ENCODE data around the gene OR2A12.
"Not testable (repeated sequence)": the region's sequence is repeated elsewhere in the genome, so short reads cannot be mapped to it uniquely, and the experiment has no call there.

OR2A12 gene, protein sequence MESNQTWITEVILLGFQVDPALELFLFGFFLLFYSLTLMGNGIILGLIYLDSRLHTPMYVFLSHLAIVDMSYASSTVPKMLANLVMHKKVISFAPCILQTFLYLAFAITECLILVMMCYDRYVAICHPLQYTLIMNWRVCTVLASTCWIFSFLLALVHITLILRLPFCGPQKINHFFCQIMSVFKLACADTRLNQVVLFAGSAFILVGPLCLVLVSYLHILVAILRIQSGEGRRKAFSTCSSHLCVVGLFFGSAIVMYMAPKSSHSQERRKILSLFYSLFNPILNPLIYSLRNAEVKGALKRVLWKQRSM

DNA sequence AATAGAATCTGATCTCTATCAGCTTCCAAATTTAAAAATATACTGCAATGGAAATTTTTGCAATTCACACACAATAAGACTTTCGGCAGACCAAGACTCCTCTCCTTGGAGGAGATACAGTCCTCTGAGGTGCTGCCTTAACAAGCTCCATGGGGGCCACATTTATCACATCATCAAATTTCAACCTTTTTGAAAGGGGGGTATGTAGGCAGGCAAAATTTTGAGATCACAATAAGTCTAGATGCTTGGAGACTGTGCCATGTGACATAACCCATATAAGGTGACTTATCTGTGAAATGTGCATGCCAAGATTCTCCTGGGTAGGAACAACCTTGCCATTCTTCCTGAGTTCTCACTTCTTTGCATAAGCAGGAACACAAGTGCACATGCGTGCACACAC lies at the start of gene OR2A12:
Gene OR2A12 (plus strand): TSS at position 301 of the 400 bp plus-strand sequence. CDS start 8,830 bp downstream, outside the sequence.
- no peak for DNase-seq (ENCODE audit: low read depth)

DNA sequence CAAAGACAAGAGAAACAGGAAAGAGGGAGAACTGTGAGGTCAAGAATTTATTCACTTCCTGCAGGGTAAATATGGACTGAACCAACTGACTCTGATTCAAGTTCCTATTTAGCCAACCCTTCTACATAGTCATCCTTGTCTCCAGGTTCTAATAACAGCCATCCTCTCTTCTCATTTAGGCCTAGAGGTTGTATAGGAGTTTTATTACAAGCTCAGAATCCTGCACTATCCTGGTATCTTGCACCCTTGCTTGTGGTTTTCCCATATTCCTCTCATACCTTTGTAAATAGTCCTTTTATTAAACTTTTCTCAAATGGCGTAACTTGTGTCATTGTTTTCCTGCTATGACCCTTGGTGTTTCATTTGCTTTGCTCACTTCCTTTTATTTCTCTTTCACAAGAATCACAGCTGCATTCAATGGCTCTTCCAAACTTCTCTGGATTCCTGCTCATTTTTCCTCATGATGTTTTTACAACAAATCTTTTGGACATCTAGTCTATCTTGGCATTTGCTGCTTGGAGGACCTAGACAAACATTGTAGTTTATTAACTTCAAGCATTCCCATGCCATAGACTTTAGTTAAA lies 49.7 kb upstream of the OR2A12 start:
- DNase-seq (ENCODE audit: low read depth): no peak

DNA sequence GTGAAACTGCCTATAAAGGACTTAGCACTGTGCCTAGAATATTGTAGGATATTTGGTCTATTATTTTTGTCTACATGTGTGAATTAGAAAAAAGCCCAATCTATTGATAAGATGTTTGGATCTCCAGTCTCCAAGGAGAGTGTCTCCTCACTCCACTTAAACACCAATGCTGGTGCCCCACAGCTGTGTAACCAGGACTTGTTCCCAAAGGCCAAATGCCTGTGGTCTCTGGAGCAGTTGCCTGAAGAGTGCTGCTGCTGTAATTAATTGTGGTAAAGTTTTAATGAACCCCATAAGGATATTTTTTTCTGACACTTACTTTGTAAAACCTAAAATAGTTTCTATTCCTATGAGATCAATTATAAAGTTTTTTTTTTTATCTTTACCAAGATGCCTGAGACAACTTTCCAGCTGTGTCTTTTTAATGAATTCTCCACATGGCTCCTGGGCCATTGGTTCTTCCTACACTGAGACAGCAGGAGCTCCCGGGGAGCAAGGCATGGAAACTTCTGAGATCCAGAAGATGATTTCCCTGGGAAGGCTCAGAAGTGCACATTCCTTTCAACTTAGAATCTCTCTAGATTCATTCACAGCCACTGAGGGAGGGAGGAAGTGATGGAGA lies 48.6 kb upstream of the OR2A12 start:
- DNase-seq (ENCODE audit: low read depth): no peak

DNA sequence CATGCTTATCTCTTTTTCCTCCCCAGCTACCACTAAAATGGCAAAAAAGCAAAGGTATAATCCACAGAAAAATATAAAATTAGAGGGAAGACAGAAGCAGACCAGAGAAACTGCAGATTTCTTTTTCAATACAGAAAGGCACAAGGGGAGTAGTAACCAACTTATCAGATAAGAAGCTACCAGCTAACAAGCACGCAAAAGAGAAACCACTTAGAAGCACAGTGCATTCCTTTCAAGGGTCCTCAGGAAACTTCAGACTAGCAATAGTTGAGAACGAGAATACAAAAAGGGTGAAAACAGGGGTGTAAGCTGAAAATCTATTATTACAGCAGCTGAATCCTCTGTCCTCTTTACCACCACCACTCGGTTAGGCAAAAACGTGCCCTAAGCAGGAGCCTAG lies 47.2 kb upstream of the OR2A12 start:
- no peak for DNase-seq (ENCODE audit: low read depth)

DNA sequence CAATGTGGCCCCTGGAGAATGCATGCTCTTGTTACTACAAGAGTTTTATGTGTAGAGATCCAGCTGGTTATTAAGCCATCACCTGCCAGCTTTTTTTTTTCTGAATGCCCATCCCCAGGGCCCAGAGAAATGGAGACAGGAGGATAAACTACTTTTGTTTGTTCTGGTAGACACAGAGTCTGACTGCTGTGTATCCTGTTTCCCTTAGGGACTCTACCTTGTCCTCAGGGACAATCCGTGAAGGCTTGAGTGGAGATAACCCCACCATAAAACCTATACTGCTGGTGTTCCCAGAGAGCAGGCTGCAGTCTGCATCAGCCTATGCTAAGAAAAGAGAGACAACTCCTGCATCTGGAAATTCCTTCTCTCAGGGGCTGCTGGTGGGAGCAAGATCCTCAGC lies 37.4 kb upstream of the OR2A12 start, which contains the start of gene OR2A5:
Gene OR2A5 (plus strand): TSS at position 301 of the 400 bp plus-strand sequence. CDS start 1,454 bp downstream, outside the sequence.
- DNase-seq (ENCODE audit: low read depth): no peak

DNA sequence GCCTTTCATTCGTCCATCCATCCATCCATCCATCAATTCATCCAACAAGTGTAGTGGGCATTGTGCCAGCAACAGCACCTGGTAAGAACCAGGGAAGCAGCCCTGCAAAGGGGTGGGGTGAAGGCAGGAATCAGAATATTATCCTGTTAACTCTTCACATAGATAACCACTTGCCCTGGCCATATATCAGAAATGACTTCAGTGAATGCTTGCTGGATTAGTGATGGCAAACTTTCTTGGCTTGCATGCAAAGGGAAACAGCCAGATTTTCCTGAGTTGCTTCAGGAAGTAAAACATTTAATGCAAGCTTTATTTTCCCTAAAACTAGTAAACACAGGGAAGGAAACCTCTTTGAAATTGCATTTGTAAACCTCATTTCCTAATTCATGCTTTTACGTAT lies 36.6 kb upstream of the OR2A12 start:
- no peak for DNase-seq (ENCODE audit: low read depth)

DNA sequence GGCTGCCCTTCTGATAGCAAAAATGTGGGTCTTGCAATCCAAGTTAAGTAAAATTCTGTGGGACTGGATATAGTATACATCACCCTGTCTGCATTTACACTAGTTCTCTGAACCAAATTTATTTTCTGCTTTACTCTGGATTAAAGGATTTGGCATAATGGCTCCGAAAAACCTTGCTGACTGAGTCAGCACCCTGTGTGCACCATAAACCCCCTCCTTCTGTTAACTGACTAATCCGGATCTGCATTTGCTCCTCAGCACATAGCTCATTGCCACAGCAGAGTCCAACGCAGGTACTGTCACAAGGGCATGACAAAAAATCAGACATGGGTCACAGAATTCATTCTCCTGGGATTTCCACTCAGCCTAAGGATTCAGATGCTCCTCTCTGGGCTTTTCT lies 36.0 kb upstream of the OR2A12 start:
- no peak for DNase-seq (ENCODE audit: low read depth)

DNA sequence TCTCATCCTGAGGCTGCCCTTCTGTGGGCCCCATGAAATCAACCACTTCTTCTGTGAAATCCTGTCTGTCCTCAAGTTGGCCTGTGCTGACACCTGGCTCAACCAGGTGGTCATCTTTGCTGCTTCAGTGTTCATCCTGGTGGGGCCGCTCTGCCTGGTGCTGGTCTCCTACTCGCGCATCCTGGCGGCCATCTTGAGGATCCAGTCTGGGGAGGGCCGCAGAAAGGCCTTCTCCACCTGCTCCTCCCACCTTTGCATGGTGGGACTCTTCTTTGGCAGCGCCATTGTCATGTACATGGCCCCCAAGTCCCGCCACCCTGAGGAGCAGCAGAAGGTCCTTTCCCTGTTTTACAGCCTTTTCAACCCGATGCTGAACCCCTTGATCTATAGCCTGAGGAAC lies 35.2 kb upstream of the OR2A12 start:
- not testable (repeated sequence) for DNase-seq (ENCODE audit: low read depth)

DNA sequence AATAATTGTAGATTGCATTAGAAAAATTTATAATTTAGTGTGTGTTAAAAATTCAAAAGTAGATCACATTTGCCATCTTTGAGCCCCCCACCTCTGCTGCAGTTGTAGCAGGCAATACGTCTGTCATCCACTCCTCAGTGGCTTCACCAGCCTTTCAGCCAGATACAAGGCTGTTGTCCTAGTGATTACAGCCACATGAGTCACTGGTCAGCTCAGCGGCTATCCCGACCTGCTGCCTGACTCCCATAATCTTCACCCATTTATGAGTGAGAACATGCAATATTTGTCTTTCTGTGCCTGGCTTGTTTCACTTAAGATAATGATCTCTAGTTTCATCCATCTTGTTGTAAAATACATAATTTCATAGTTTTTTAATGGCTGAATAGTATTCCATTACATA lies 28.1 kb upstream of the OR2A12 start:
- no peak for DNase-seq (ENCODE audit: low read depth)

DNA sequence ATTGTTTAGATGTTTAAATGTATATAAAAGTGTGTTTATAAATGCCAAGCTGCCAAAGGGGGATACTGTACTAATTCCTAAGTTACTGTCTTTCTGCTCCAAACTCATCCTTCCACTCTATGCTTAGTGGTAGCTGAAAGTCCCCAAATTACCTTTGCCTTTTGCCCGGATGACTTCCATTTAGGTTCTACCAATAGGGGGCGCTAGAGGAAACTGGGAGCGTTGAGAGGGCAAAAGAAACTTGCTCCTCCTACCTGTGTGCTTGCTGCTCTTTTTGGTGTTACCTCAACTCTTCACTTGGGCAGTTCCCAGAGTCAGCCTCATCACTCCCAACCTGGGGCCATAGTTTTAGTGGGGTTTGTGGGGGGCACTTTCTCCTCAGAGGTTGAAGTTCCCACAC lies 22.4 kb upstream of the OR2A12 start:
- DNase-seq (ENCODE audit: low read depth): no peak

DNA sequence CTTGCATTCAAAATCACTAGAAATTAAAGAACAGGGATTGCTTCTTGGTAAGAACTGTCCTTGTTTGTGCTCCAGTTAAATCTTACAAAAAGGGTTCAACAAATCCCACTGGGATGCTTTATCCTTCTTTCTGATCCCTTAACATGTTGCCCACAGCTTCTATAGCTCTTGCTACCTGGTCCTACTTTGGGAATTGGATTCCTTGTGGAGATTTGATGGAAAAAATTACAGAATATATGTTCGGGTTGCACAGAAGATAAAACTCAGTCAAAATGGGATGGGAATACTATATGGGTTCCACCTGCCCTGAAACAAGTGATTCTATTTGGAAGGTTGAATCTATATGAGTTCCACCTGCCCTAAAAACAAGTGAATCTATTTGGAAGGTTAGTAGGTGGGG lies 16.6 kb upstream of the OR2A12 start, which contains the start of gene OR2A25:
Gene OR2A25 (plus strand): TSS at position 301 of the 400 bp plus-strand sequence. CDS start 4,409 bp downstream, outside the sequence.
- no peak for DNase-seq (ENCODE audit: low read depth)

DNA sequence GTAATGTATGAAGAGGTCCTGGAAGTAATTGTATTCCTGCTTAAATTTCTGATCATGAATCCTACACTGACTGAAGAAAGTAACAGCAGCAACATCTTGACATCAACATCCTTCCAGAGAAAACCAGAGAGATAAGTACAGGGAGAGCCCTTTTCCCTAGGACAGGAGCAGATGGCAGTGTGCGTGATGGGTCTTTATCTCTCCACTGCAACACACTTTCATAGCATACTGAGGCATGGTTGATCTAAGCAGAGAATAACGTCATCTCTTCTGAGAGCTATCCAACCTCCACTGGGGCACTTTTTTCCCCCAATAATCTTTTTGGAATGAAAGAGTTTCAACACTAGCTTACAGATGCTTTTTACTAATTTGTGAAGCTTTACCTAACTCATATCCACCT lies 16.1 kb upstream of the OR2A12 start:
- DNase-seq (ENCODE audit: low read depth): no peak

DNA sequence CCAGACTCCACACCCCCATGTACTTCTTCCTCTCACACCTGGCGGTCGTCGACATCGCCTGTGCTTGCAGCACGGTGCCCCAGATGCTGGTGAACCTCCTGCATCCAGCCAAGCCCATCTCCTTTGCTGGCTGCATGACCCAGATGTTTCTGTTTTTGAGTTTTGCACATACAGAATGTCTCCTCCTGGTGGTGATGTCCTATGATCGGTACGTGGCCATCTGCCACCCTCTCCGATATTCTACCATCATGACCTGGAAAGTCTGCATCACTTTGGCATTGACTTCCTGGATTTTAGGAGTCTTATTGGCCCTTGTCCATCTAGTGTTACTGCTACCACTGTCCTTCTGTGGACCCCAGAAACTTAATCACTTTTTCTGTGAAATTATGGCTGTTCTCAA lies 11.7 kb upstream of the OR2A12 start:
- no peak for DNase-seq (ENCODE audit: low read depth)

DNA sequence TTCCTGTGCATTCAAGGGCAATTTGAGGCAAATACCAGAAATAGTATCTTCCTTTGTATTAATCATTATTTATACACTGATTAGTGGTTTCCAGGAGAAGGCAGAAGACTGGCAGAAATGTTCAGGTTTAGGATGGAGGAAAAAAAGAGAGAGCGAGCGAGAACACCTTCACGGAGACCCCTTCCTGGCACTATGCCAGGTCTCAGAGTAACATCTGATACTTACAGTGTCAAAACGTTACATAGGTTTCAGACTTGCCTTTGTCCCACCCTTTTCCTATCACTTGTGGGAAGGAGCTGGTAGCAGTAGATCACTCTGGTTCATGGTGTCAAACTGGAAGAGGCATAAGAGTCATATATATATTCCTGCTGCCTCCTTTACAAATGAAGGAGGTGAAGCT lies 652 bp downstream of the OR2A12 start:
- DNase-seq (ENCODE audit: low read depth): no peak

DNA sequence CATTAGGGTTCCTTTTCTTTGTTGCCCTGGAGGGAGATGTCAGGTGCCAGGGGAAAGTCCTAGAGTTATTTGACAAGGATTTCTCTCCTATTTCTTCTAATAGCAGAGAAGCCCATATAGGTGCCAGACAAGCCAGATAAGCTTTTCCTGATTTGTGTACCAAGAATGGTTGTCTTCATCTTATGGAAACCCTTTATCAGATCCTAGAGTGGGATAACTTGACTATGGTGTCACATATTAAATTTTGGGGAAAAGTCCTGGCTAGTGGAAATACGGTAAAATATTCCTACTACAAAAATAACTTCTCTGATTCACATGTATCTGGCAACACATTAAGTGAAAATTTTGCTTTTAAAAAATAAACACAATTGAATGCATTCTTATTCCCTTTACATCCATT lies 1.2 kb downstream of the OR2A12 start:
- DNase-seq (ENCODE audit: low read depth): no peak

DNA sequence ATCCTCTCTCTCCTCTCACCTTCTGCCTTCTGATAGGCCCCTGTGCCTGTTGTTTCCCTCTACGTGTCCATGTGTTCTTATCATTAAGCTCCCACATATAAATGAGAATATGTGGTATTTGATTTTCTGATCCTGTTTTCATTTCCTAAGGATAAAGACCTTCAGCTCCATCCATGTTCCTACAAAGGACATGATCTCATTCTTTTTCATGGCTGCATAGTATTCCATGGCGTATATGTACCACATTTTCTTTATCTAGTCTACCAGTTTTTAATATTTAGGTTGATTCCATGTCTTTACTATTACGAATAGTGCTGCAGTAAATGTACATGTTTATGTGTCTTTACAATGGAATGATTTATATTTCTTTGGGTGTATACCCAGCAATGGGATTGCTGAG lies 4.6 kb downstream of the OR2A12 start:
- no peak for DNase-seq (ENCODE audit: low read depth)

DNA sequence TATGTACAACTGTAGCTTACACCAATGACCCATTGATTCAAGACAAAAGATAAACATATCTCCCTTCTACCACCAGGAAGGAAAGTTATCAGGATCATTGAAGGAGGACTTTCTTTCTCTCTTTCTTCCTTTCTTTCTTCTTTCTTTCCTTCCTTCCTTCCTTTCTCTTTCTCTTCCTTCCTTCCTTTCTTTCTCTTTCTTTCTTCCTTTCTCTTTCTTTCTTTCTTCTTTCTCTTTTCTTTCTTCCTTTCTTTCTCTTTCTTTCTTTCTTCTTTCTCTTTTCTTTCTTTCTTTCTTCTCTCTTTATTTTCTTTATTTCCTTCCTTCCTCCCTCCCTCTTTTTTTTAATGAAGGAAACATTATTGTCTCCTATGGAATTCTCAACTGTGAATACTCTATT lies 12.7 kb downstream of the OR2A12 start:
- DNase-seq (ENCODE audit: low read depth): no peak

DNA sequence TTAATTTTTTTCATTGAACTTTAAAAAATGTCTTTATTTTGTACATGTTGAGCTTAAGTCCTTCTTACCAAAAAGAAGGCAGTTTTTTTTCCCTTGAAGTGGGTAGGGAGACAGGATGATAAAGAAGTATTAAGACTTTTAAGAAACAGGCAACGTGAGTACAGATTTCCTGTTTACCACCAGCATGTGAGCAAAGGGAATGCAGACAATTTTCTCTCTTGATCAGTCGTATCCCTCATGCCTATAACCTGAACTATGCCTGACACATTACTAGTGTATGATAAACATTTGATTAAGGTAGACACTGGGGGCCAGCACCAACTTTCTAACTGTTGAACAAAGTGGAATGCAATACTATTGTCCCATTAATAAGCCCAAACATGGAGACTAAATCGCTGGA lies 14.5 kb downstream of the OR2A12 start:
- DNase-seq (ENCODE audit: low read depth): no peak

DNA sequence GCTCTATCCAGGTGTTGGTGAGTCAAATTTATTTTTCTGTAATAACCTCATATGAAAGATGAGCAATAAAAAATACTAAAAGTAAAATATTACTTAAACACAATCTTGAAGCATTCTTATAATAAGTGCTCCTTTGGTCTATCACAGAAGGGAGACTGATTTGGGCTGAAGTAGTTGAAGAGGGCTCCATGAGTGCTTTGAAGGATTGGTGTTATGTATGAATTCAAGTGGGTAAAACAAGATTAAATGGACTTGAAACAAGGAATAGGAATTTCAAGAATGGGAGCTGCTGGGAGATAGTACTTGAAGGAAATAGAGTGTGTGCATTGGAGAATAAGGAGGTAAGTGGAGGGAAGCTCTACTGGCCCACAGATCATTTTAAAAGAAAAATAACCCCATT lies 16.0 kb downstream of the OR2A12 start:
- no peak for DNase-seq (ENCODE audit: low read depth)

DNA sequence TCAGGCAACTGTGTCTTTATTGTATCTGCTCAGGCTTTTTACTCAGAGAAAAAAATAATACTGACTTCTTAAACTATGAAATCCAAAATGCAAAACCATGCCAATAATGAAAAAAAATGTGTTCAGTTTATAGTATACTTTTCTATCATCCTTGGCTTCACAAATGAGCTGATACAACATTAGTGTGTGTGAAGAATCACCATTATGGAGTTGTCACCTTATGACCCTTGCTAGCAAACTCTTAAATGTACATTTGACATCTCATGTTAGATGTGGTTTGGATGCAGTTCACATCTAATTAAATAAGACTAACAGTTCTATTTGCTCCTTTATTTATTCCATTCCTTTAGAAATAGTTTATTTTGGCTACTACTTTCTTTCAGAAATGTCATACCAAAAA lies 19.1 kb downstream of the OR2A12 start:
- no peak for DNase-seq (ENCODE audit: low read depth)

DNA sequence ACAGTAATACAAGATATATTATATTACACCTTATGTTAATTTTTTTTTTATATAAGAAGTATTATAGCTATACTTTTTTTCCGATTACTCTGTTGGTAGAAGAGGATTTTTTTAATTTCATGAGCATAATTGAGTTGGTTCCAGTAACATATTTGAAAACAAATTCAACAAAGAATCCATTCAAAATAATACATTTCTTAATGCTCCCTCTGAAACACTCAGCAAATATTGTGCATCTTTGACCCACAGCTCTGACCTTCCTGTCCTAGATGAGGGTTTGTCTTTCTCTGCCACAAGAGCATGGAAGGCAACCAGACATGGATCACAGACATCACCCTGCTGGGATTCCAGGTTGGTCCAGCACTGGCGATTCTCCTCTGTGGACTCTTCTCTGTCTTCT lies 23.2 kb downstream of the OR2A12 start, which contains the start of gene OR2A2:
Gene OR2A2 (plus strand): TSS at position 301 of the 400 bp plus-strand sequence. CDS start 0 bp downstream, at position 301.
- no peak for DNase-seq (ENCODE audit: low read depth)

DNA sequence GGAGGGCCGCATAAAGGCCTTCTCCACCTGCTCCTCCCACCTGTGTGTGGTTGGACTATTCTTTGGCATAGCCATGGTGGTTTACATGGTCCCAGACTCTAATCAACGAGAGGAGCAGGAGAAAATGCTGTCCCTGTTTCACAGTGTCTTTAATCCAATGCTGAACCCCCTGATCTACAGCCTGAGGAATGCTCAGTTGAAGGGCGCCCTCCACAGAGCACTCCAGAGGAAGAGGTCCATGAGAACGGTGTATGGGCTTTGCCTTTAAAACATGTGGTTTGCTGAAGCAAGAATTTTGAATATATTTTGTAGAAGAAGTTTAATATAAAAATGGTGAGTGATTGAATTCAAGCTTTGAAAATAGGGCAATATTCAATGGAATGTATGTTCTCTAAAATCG lies 24.2 kb downstream of the OR2A12 start:
- DNase-seq (ENCODE audit: low read depth): no peak

DNA sequence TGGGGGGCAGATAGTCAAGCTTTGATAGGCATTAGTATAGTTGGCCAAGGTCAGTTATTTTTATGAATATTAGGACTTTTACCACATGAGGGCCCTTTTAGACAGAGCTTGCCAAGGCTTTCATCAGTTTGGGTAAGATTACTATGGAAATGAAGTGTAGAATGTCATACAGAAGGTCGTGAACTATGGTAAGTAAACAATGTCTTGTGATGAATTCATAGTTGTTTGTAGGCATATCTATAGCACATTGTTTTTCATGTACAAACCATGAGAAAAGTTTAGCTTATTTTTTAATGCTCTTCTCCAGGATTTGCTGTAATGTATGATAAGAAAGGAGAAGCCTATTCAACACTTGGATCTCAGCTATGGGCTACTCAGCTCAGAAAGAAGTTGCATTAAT lies 27.6 kb downstream of the OR2A12 start:
- DNase-seq (ENCODE audit: low read depth): no peak
